ENCODE data around the gene STAB1. TPM values are rescaled to one million over a fixed set of nuclear protein-coding genes. Genes with fewer than 3 reads are reported as not detected.

STAB1 gene
- polyA plus RNA-seq, 2 of the 4 experiments (the other 2 are of a cell fraction) = not detected

DNA sequence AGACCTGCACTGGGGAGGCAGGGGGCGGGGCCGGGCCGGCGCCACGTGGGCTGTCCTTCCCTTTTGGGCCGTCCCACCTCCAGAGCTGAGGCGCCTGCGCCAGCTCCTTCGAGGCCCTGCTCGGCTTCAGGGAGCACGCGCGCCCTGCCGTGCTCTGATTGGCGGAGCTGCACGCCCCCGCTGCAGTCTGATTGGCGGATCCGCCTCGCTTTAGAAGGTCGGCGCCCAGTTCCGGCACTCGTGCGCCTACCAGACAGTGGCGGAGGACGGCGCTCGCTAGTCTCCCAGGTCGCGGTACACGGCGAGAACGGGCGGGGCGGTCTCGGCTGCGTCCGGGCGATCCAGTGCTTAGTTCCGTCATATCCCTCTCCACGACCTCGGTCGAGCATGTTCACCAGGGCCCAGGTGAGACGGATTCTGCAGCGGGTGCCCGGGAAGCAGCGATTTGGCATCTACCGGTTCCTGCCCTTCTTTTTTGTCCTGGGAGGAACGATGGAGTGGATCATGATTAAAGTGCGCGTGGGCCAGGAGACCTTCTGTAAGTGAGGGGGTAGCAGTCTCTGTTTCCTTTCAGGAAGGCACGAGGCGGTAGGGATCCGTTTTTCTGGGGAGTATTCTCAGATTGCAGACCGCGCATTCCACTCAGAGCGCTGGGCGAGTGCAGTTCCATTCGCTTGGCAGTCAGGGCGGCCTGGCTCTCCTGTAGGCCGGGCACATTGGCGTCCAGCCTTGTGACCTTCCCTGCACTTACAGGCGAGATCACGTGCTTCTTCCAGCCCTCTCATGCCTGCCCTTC, 41.4 kb downstream of the STAB1 start, which contains the start of gene UQCC5:
TSS of gene UQCC5 (plus strand) at position 237 of the 796 bp plus-strand sequence. CDS start at position 388, 151 bp downstream.
- ATAC-seq (peak; percentile 85 to 95), DNase-seq (ENCODE audit: low read depth in 1 of 2, low spot score in 1 of 2) (peak; percentile 89 to 97), FAIRE-seq (no peak)
- H3K27ac ChIP-seq = peak within 1 kb of the TSS; percentile 86 to 95
- H3K4me1 ChIP-seq = peaks cover 26% of the 10 kb centered on the region
- H3K4me2 ChIP-seq = peak within 1 kb of the TSS; percentile 85
- peak within 1 kb of the TSS; percentile 73 for H3K4me3 ChIP-seq
- CTCF ChIA-PET = interaction anchor here (0.8 to 1.0 kb wide), 2 partner anchors 14 to 64 kb away, joined by 3 to 6 read pairs; no protein-coding TSS in a partner anchor
- no peaks in the 10 kb centered on the region for H3K9me3 ChIP-seq
- whole genome bisulfite sequencing (ENCODE audit: missing lambda C conversion rate) = under 1% methylated on average over 32 of the region's 65 CpGs
- POLR2A ChIA-PET = interaction anchor here (0.5 to 1.0 kb wide), 7 partner anchors 10 to 157 kb away, joined by 3 to 7 read pairs (median 3); no protein-coding TSS in a partner anchor
- TF ChIP-seq POLR2AphosphoS2 (conservative IDR thresholded peaks at IDR 0.05; ENCODE audit: low read length) (no peak), NFE2L2 (conservative IDR thresholded peaks at IDR 0.05; ENCODE audit: low read length) (no peak), PHF8 (IDR thresholded peaks at IDR 0.05; ENCODE audit: borderline replicate concordance, low read depth) (peak; percentile 62), NR3C1 (IDR thresholded peaks at IDR 0.05) (no peak), CEBPB (IDR thresholded peaks at IDR 0.05) (no peak), ESRRA (IDR thresholded peaks at IDR 0.05; ENCODE audit: borderline replicate concordance, low read length) (no peak), POLR2A (IDR thresholded peaks at IDR 0.05; ENCODE audit: low read length) (peak; percentile 95), FOSL2 (IDR thresholded peaks at IDR 0.05) (no peak), FOSL2 (CRISPR knock-in tag; IDR thresholded peaks at IDR 0.05) (no peak), MYC (IDR thresholded peaks at IDR 0.05; ENCODE audit: borderline replicate concordance, low read length) (peak; percentile 53), CHD2 (IDR thresholded peaks at IDR 0.05; ENCODE audit: low read length, partially characterized antibody) (peak; percentile 60), KDM1A (IDR thresholded peaks at IDR 0.05; ENCODE audit: low read depth) (no peak), RCOR1 (IDR thresholded peaks at IDR 0.05; ENCODE audit: low read depth, low read length) (no peak), ZFP36 (IDR thresholded peaks at IDR 0.05; ENCODE audit: borderline replicate concordance, partially characterized antibody) (no peak), CHD4 (IDR thresholded peaks at IDR 0.05; ENCODE audit: borderline replicate concordance) (no peak), MAFK (IDR thresholded peaks at IDR 0.05; ENCODE audit: partially characterized antibody) (no peak), ZSCAN20 (CRISPR knock-in tag; IDR thresholded peaks at IDR 0.05) (no peak), EP300 (IDR thresholded peaks at IDR 0.05) (no peak), RNF2 (IDR thresholded peaks at IDR 0.05; ENCODE audit: borderline replicate concordance, low read depth) (no peak), MAZ (IDR thresholded peaks at IDR 0.05; ENCODE audit: borderline replicate concordance, low read depth, low read length) (no peak), JUNB (IDR thresholded peaks at IDR 0.05) (no peak), EHMT2 (IDR thresholded peaks at IDR 0.05; ENCODE audit: low read depth) (no peak), RFX5 (IDR thresholded peaks at IDR 0.05) (peak; percentile 26; the same call in 1 of the 2 replicates), SMC3 (IDR thresholded peaks at IDR 0.05) (no peak), HOXB5 (CRISPR knock-in tag; IDR thresholded peaks at IDR 0.05) (no peak)
- TF ChIP-seq, protein P1, sequence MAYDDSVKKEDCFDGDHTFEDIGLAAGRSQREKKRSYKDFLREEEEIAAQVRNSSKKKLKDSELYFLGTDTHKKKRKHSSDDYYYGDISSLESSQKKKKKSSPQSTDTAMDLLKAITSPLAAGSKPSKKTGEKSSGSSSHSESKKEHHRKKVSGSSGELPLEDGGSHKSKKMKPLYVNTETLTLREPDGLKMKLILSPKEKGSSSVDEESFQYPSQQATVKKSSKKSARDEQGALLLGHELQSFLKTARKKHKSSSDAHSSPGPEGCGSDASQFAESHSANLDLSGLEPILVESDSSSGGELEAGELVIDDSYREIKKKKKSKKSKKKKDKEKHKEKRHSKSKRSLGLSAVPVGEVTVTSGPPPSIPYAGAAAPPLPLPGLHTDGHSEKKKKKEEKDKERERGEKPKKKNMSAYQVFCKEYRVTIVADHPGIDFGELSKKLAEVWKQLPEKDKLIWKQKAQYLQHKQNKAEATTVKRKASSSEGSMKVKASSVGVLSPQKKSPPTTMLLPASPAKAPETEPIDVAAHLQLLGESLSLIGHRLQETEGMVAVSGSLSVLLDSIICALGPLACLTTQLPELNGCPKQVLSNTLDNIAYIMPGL (CRISPR knock-in tag; IDR thresholded peaks at IDR 0.05; ENCODE audit: borderline replicate concordance) = no peak
- TF ChIP-seq, protein P2, sequence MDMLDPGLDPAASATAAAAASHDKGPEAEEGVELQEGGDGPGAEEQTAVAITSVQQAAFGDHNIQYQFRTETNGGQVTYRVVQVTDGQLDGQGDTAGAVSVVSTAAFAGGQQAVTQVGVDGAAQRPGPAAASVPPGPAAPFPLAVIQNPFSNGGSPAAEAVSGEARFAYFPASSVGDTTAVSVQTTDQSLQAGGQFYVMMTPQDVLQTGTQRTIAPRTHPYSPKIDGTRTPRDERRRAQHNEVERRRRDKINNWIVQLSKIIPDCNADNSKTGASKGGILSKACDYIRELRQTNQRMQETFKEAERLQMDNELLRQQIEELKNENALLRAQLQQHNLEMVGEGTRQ (IDR thresholded peaks at IDR 0.05) = peak; percentile 89
- TF ChIP-seq, protein P3, sequence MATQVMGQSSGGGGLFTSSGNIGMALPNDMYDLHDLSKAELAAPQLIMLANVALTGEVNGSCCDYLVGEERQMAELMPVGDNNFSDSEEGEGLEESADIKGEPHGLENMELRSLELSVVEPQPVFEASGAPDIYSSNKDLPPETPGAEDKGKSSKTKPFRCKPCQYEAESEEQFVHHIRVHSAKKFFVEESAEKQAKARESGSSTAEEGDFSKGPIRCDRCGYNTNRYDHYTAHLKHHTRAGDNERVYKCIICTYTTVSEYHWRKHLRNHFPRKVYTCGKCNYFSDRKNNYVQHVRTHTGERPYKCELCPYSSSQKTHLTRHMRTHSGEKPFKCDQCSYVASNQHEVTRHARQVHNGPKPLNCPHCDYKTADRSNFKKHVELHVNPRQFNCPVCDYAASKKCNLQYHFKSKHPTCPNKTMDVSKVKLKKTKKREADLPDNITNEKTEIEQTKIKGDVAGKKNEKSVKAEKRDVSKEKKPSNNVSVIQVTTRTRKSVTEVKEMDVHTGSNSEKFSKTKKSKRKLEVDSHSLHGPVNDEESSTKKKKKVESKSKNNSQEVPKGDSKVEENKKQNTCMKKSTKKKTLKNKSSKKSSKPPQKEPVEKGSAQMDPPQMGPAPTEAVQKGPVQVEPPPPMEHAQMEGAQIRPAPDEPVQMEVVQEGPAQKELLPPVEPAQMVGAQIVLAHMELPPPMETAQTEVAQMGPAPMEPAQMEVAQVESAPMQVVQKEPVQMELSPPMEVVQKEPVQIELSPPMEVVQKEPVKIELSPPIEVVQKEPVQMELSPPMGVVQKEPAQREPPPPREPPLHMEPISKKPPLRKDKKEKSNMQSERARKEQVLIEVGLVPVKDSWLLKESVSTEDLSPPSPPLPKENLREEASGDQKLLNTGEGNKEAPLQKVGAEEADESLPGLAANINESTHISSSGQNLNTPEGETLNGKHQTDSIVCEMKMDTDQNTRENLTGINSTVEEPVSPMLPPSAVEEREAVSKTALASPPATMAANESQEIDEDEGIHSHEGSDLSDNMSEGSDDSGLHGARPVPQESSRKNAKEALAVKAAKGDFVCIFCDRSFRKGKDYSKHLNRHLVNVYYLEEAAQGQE (IDR thresholded peaks at IDR 0.05) = peak; percentile 65
- TF ChIP-seq, protein P4, sequence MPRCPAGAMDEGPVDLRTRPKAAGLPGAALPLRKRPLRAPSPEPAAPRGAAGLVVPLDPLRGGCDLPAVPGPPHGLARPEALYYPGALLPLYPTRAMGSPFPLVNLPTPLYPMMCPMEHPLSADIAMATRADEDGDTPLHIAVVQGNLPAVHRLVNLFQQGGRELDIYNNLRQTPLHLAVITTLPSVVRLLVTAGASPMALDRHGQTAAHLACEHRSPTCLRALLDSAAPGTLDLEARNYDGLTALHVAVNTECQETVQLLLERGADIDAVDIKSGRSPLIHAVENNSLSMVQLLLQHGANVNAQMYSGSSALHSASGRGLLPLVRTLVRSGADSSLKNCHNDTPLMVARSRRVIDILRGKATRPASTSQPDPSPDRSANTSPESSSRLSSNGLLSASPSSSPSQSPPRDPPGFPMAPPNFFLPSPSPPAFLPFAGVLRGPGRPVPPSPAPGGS (IDR thresholded peaks at IDR 0.05) = peak; percentile 70; the same call in 2 of the 3 replicates
- TF ChIP-seq, protein P5, sequence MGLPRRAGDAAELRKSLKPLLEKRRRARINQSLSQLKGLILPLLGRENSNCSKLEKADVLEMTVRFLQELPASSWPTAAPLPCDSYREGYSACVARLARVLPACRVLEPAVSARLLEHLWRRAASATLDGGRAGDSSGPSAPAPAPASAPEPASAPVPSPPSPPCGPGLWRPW (IDR thresholded peaks at IDR 0.05) = no peak
- TF ChIP-seq, protein P6, sequence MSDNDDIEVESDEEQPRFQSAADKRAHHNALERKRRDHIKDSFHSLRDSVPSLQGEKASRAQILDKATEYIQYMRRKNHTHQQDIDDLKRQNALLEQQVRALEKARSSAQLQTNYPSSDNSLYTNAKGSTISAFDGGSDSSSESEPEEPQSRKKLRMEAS (IDR thresholded peaks at IDR 0.05) = peak; percentile 56; the same call in 1 of the 2 replicates
- TF ChIP-seq, protein P7, sequence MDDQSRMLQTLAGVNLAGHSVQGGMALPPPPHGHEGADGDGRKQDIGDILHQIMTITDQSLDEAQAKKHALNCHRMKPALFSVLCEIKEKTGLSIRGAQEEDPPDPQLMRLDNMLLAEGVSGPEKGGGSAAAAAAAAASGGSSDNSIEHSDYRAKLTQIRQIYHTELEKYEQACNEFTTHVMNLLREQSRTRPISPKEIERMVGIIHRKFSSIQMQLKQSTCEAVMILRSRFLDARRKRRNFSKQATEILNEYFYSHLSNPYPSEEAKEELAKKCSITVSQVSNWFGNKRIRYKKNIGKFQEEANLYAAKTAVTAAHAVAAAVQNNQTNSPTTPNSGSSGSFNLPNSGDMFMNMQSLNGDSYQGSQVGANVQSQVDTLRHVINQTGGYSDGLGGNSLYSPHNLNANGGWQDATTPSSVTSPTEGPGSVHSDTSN (IDR thresholded peaks at IDR 0.05) = no peak
